Measurements from ENCODE around the gene MYCBPAP.

Gene MYCBPAP

DNA sequence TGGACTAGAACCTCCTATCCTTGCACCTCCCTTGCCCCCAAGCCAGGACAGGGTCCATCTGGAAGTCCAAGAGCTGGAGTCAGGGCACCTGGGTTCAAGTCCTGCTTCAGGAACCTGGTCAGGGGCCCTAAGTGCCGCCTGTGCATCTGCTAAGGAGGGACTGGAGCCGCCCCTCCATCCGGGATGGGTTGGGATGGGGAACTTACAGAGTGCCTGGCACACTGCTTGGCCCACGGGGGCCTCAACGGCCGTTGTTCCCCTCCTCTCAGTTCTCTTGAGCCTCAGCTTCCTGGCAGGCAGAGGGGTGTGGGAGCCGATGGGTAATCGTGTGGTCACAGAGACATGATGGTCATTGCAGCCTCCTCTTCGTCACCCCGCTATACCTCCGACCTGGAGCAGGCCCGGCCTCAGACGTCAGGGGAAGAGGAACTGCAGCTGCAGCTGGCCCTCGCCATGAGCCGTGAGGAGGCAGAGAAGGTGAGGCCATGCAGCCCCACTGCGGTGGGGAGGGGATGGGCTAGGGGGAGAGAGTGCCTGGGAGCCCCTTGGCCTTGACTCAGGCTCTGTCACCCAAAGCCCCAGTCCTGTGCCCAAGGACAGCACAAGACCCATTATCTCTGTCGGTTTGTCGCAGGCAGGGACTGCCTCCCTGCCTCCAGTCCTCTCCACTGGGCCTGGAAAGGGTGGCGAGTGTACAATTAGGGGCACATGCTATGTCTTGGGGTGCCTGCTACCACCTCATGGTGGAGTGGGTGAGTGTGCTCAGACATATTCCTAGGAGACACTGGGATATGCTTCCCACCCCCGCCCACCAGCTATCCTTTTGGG is 29.7 kb downstream of the MYCBPAP start:
- no peak for DNase-seq (ENCODE audit: low read depth, low spot score)

DNA sequence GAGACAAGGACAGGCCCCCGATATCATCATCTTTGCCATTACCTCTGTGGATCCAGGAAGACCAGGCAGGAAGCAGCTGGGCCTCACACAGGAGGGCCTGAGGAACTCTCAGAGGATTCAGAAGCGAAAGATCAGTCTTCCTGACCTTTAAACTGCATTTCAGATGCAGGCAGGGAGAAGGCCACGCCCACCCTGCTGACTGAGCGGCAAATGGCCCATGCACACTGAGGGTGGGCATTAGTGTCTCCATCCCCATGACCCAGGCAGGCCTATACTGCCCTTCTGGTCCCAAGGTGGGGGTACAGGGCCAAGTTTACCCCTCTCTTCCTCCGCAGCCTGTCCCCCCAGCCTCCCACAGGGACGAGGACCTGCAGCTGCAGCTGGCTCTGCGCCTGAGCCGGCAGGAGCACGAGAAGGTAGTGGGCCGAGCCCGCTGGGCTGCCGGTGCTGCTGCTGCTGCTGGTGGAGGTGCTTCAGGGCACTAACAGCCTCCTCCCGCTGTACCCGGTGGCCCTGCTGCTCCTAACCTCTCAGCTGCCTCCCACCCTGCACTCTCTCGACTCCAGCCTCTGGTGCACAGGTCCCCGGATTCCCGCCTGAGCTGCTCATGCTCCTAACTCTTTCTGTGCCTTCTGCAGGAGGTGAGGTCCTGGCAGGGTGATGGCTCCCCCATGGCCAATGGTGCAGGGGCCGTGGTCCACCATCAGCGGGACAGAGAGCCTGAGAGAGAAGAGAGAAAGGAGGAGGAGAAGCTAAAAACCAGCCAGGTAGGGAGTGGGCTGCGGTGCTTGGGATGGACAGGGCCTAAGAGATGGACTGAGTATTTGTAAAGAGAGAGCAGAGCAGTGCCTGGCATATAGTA is 30.5 kb downstream of the MYCBPAP start:
- DNase-seq (ENCODE audit: low read depth, low spot score): no peak

DNA sequence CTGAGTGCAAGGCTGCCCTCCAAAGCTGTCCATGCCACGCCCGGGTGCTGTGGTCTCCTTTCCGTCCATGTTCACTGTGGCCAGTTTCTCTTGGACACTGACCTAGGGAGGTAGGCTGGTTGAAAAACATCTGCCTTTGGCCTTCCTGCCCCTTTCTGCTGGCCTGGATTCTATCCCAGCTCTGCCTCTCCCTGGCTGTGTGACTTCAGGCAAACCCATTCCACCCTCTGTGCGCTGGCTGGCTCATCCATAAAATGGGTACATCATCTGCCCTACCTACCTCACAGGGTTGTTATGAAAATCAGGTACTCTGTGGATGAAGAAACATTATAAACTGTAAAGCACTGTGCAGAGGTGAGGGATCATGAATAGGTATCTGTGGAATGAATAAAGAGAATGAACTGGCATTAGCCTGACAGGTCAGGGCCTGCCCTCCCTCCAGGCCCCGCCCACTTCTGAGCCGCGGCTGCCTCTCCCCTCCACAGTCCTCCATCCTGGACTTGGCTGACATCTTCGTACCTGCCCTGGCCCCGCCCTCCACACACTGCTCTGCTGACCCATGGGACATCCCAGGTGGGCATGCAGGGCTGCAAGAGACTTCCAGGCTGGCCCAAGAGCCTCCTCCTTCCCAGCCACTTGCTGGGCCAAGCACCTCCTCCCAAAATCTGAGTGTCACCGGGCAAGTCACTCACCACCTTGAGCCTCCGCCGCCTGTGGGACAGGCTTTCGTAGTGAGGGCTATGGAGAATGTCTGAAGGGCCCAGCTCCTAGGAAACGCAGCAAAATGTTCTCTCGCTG is 31.7 kb downstream of the MYCBPAP start:
- DNase-seq (ENCODE audit: low read depth, low spot score): no peak

DNA sequence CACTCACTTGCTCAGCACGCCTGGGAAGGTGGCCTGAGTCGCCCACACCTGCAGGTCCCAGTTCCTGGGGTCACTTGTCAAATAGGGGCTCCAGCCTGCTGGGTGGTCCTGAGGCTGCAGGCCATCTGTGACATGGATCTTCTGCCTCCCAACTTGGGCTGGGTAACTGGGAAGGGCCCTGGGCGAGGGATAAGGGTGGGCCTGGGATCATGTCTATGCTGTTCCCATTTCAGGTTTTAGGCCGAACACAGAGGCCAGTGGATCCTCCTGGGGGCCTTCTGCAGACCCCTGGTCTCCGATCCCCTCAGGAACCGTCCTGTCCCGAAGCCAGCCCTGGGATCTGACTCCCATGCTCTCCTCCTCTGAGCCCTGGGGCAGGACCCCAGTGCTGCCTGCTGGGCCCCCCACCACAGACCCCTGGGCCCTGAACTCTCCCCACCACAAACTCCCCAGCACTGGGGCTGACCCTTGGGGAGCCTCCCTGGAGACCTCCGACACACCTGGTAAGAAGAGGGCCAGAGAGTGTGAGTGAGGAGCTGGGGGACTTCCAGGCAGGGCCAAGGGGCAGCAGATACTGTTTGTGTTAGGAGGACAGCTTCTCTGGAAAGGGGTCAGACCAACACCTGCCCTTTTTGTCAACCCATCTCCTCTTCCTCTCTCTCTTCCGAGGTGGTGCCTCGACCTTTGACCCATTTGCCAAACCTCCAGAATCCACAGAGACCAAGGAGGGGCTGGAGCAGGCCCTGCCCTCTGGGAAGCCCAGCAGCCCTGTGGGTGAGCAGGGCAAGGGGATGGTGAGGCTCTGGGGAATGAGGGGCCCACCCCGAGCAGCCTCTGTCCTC is 32.5 kb downstream of the MYCBPAP start:
- no peak for DNase-seq (ENCODE audit: low read depth, low spot score)

DNA sequence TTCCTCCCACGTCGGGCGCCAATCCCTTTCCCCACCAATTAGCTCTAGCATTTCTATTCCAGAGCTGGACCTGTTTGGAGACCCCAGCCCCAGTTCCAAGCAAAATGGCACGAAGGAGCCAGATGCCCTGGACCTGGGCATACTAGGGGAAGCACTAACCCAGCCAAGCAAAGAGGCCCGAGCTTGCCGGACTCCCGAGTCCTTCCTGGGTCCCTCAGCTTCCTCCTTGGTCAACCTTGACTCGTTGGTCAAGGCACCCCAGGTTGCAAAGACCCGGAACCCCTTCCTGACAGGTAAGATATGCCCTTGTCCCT is 33.1 kb downstream of the MYCBPAP start:
- no peak for DNase-seq (ENCODE audit: low read depth, low spot score)

DNA sequence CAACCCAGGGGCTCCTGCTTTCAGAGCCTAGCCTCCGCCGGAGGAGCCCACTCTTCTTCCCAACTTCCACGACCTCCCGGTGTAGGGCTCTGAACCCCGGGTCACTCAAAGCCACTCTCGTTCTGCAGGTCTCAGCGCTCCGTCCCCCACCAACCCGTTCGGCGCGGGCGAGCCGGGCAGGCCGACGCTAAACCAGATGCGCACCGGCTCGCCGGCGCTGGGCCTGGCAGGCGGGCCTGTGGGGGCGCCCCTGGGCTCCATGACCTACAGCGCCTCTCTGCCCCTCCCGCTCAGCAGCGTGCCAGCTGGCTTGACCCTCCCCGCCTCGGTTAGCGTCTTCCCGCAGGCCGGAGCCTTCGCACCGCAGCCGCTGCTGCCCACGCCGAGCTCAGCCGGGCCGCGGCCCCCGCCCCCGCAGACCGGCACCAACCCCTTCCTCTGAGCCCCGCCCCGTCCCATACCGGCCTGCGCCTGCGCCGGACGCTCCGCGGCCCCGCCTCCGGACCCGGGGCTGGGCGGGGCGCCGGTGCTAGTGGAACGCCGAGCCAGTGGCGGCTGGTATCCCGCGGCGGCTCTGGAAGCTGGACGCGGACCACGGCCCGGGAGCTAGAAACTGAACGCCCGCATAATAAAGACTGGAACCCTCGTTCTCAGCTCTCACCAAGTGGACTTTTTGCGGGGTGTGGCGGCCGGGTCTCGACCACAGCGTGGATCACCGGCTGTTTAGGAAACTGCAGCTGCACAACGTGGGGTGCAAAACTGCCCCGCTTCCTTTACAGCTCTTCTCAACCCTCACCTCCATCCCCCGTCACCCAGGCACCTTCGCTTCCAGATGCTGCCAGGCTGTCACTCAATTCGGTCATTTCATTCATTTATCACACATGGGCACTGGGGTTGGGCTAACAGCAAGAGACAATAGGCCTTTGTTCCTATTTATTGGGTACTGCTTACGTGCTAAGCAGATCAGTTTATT is 33.8 kb downstream of the MYCBPAP start:
- DNase-seq (ENCODE audit: low read depth, low spot score): peak; percentile 32

DNA sequence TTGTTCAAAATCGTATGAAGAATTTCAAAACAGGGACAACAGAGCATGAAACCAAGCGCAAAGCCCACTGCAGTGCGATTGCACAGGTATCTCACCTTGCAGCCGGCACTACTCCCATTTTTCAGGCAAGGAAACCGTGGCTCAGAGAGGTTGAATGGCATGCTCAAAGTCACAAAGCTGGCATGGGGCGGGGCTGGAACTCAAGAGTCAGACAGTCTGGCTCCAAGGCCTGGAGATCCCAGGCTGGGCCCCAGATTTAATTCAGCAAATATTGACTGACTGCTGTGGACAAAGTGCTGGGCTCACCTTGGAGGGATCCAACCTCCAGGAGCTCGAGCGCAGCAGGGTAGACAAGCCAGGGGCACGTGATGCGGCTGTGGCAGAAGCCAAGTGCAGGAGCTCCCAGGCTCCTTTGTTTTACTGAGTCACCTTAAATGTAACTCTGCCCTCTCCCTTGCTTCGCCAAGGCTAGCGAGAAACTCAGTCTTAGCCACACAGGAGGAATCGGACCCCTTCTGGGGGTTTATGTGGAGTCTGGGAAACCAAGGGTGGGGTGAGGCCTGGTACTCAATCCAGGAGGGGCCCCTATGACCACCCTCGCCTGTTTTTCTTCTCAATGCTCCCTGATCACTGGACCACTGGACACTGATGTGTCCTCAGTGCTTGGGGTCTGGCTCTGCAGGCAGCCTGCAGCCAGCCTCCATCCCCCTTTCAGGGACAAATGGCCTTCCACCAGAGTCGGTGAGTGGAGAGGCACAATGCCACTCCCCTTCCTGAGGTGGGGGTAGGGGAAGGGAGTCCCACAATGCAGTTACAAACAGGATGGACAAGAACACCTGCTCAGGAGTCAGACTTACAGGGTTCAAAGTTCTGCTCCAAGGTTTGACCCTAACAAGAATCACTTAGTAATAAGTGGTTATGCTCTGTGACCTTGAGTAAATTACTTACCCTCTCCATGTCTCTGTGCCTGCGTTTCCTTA is 34.8 kb downstream of the MYCBPAP start:
- DNase-seq (ENCODE audit: low read depth, low spot score): no peak

DNA sequence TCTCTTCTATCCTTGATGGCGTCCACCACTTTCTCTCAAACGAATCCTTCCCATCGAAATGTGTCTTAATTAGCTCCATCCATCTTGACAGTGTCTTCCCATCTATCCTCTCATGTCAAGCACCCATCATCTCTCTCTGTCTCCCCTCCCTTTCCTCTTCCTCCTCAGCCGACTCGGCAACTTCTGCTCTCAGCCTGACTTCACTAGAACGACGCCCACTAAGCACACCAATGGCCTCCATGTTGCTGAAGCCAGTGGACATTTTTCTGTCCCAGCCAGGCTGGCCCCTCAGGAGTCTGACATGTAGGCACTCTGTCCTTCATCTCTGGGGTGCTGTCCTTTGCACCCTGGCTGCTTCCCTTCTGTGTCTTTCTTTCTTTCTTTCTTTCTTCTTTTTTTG is 36.3 kb downstream of the MYCBPAP start:
- DNase-seq (ENCODE audit: low read depth, low spot score): no peak

DNA sequence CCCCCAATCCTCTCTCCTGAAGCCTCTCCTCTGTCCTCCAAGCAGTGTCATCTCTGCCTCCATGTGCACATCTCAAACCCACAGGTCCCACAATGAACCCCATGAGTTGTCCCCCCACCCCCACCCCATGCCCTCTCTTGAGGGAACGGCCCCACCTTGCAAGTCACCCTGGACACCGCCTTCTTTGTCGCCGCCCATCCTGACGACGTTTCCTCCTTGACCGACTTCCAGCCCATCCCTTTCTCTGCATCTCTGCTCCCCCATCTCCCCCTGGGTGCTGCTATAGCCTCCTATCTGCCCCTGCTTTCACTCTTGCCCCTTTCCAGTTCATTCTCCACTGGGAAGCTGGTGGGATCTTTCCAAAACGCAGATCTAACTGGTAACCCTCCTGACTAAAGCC is 37.1 kb downstream of the MYCBPAP start:
- DNase-seq (ENCODE audit: low read depth, low spot score): no peak

DNA sequence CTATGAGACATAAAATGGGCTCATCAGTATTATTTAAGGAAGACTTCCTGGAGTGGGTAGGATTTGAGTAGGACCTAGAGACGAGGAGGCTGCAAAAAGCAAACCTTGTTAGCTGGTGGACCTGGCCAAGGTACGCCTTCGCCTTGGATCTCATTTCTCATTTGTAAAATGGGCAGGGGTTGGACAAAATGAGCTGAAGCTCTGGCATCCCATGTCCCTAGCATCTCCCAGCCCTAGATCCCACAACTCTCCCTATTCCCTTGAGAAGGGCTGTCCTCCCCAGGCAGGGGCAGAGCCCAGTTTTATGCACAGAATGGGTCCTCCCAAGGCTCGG is 38.4 kb downstream of the MYCBPAP start:
- DNase-seq (ENCODE audit: low read depth, low spot score): no peak

DNA sequence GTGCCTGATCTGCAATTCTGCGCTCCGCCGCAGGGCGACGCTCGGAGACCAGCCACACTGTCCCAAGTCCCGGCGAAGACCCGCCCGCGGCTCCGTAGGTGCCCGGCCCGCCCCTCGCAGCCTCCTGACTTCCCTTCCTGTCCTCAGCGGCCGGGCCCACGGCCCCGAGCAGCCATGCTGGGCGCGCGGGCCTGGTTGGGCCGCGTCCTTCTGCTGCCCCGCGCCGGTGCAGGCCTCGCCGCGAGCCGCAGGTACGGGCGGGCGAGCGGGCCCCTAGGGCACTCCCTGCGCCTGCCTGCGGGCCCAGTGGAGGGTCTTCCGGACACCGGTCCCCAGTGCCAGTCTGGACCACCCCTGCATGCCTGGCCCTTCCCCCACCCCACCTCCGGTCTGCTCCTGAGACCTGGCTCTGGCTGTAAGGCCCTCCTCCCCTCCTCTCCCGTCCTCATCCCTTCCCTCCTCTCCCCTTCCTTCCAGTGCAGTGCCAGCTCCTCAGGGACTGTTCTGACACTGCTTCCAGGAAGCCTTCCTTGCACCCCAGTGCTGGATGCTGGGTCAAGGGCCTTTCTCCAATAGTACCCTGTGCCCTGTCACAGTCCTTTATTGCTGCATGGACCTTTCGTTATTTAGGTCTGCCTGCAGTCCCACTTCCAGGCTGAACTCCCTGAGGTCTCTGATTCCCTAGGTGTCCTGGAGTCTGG is 38.9 kb downstream of the MYCBPAP start, which contains the start of gene SPATA20:
TSS of gene SPATA20 (plus strand) at position 140 of the 701 bp plus-strand sequence. CDS start at position 175, 35 bp downstream.
- peak; percentile 71 for DNase-seq (ENCODE audit: low read depth, low spot score)

DNA sequence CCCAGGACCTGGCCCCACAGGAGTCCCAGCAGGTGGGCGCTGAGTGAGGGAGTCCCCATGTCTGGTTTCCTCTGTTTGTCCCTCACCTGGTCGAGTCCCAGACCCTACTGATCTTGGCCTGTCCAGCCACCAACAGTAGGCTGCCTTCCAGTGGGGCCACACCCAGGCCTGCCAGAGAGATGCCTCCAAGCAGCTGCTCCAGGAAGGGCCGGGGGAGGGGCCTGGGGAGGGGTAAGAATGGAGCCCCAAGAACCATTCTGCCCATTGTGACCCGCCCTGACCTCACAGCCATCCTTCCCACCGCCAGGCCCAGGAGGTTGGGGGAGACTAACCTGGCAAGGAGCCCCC is 39.5 kb downstream of the MYCBPAP start:
- no peak for DNase-seq (ENCODE audit: low read depth, low spot score)

DNA sequence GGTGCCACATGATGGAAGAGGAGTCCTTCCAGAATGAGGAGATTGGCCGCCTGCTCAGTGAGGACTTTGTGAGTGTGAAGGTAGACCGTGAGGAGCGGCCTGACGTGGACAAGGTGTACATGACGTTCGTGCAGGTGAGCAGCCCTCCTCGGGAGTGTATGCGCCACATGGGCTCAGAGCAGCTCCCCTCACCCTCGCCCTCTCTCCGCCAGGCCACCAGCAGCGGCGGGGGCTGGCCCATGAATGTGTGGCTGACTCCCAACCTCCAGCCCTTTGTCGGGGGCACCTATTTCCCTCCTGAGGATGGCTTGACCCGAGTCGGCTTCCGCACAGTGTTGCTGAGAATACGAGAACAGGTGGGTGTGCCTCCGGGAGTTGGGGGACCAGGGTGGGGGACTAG is 40.6 kb downstream of the MYCBPAP start:
- DNase-seq (ENCODE audit: low read depth, low spot score): no peak

DNA sequence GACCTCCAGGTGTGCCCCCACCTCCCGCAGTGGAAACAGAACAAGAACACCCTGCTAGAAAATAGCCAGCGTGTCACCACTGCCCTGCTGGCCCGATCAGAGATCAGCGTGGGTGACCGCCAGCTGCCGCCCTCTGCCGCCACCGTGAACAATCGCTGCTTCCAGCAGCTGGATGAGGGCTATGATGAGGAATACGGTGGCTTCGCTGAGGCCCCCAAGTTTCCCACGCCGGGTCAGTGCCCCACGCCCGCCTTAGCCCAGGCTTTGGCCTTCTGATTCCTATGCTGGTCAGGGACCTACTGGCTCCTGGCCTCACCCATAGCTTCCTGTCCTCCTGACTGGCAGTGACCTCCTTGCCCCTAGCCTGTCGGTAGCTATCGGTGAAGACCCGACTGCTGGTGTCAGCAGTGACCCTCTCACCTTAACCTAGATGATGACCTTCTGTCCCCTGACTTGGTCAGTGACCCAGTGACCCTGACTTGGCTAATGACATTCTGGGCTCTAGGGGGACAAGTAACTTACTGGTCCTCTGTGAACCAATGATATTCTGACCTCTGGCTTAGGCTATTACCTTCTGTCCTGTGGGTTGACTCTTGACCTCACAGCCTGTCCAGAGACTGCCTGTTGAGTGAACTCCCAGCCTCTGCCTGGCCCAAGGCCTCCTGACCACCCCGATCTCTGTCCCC is 41.2 kb downstream of the MYCBPAP start:
- no peak for DNase-seq (ENCODE audit: low read depth, low spot score)

DNA sequence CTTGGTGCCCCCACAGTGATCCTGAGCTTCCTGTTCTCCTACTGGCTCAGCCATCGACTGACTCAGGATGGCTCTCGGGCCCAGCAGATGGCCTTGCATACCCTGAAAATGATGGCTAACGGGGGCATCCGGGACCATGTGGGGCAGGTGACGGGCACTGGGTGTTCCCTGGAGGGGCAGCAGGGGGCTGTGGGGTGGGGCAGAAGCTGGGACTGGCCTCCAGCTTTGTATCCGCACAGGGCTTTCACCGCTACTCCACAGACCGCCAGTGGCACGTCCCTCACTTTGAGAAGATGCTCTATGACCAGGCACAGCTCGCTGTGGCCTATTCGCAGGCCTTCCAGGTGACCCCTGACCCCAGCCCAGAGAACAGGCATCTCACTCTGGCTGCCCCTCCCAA is 41.7 kb downstream of the MYCBPAP start:
- no peak for DNase-seq (ENCODE audit: low read depth, low spot score)

DNA sequence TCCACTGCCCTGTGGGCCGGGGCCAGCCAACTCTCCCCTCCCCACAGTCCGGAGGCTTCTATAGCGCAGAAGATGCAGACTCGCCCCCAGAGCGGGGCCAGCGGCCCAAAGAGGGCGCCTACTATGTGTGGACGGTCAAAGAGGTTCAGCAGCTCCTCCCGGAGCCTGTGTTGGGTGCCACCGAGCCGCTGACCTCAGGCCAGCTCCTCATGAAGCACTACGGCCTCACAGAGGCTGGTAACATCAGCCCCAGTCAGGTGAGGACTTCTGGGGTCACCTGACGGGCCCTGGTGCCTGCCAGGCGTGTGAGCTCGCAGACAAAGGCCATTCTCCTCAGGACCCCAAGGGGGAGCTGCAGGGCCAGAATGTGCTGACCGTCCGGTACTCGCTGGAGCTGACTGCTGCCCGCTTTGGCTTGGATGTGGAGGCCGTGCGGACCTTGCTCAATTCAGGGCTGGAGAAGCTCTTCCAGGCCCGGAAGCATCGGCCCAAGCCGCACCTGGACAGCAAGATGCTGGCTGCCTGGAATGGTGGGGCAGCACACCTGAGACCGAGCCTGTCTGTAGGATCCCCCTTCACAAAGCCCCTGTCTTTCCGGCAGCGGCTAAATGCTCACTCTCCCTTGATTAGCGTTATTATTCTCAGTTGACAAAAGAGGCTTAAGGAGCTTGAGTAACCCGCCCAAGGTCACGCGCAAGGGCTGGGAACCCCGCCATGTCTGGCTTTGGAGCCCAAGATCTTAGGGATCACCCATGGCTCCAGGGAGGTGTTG is 42.6 kb downstream of the MYCBPAP start:
- DNase-seq (ENCODE audit: low read depth, low spot score): peak; percentile 62

DNA sequence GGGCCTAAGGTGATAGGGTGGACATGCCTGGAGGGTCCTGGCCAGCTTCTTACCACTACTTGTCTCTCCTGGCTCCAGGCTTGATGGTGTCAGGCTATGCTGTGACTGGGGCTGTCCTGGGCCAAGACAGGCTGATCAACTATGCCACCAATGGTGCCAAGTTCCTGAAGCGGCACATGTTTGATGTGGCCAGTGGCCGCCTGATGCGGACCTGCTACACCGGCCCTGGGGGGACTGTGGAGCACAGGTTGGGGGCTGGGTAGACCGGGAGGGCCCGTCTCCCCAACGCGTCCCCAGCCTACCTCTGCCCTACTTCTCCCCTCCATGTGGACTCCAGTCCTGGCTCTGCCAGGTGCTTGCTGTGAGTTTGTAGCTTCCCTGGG is 43.2 kb downstream of the MYCBPAP start:
- DNase-seq (ENCODE audit: low read depth, low spot score): no peak

Measured in smooth muscle cell of the brain vasculature (primary cell).